Breast epithelium (tissue), 4 donors: ENCODE data around the gene PWWP2B. TPM values are rescaled to one million over a fixed set of nuclear protein-coding genes. Genes with fewer than 3 reads are reported as not detected.

Experiments
- DNase-seq, 2 donors: peaks; one replicate each; pipeline ENCODE4 v3.0.0-alpha.2; 2019; ENCODE audit warnings: low spot score in 2 of 2
- H3K27ac ChIP-seq, 2 donors: fragments of 200-600 bp; sonication (generic) in 1 of 2; one replicate each; pipeline ENCODE4 v1.5.1; 2016 to 2019; ENCODE audit warnings: mild to moderate bottlenecking in 1 of 2
- H3K27me3 ChIP-seq, 2 donors: fragments of 200-600 bp; sonication (generic) in 1 of 2; one replicate each; pipeline versions ENCODE4 v1.5.1 to v1.6.0; 2017 to 2019; ENCODE audit warnings: control low read depth in 1 of 2, mild to moderate bottlenecking in 1 of 2
- H3K36me3 ChIP-seq: fragments of 200-600 bp; one replicate; pipeline ENCODE4 v1.5.1; 2019
- H3K4me1 ChIP-seq, 2 donors: fragments of 200-600 bp; sonication (generic); one replicate each; pipeline ENCODE4 v1.5.1; 2016 to 2019; ENCODE audit warnings: control low read depth in 1 of 2
- H3K4me3 ChIP-seq, 3 donors: fragments of 200-600 bp; sonication (generic); 1 replicate in 2 of 3; 2 replicates in 1 of 3; pipeline ENCODE4 v1.5.1; 2016 to 2019; ENCODE audit warnings: mild to moderate bottlenecking in 3 of 3, moderate library complexity in 2 of 3
- H3K9me3 ChIP-seq, 2 donors: fragments of 200-600 bp; sonication (generic) in 1 of 2; one replicate each; pipeline ENCODE4 v1.5.1; 2016 to 2019; ENCODE audit warnings: control low read depth in 1 of 2
- POLR2A ChIP-seq: fragments of 450-650 bp; IDR thresholded peaks from one replicate; pipeline ENCODE4 v1.6.1; 2016; ENCODE audit warnings: antibody characterized with exemption, mild to moderate bottlenecking, moderate library complexity
- POLR2AphosphoS5 ChIP-seq, 3 donors: sonication (generic); formaldehyde crosslinking; IDR thresholded peaks; one replicate each; pipeline ENCODE4 v1.6.1; 2017; ENCODE audit warnings: antibody characterized with exemption in 3 of 3
- intact Hi-C: fragments of 100-400 bp; cut with DNase I; formaldehyde crosslinking; loops from one replicate; pipeline ENCODE4 v1.15.1; 2023; ENCODE audit warnings: low total_unique reads
- total RNA-seq, 3 donors: library from RNA; depleted of rRNA; stranded (reverse); fragments of >200 nt; gene quantifications; one replicate each; pipeline ENCODE4 v1.1.0, GENCODE V29; 2016
- TF ChIP-seq, protein P1 (sequence below), 3 donors: fragments of 450-650 bp; IDR thresholded peaks; one replicate each; pipeline ENCODE4 v1.5.1; 2016 to 2017; ENCODE audit warnings: antibody characterized with exemption in 3 of 3, mild to moderate bottlenecking in 3 of 3, moderate library complexity in 3 of 3

Gene PWWP2B
- total RNA-seq, 3 donors from 2014 or later, result 10.7 to 15.5 (median 13.4) TPM

DNA sequence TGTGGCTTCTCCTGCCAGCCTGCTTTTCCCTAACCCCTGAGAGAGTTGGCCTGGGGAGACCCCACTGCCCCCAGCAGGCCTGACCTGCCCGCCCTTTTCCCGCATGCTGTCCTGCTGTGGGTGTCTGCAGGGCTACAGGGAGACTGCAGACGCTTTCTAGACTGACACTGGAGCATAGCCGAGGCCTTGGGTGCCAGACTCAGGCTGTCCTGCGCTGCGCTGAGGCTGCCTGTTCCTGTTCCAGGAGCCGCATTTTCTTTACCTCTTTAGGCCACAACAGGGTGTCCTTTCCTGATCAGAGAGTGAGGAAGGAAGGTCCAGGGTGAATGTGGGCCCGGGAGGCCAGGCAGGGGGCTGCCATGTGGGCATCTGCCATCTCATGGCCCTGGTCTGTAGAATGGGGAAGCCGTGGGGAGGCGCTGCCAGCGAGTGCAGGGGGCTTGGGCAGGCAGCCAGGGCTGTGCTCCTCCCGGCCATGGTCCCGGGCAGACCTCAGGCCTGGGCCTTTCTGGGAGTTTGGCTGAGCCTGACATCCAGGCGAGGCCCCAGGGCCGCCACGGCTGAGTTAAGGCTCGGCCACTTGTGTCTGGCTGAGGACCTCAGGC, 3.6 kb downstream of the PWWP2B start:
- intact Hi-C loops, result no loop called here
- Histone ChIP-seq H3K4me1 (peaks cover 5 to 10% of the 10 kb centered on the region in 2 donors), H3K27ac (peak overlapping the region; percentile 56 to 64), H3K4me3 (no peak overlapping the region), H3K27me3 (no peaks in the 10 kb centered on the region), H3K9me3 (no peaks in the 10 kb centered on the region), H3K36me3 (no peaks in the 10 kb centered on the region)
- TF ChIP-seq POLR2A, result no peak
- no peak for TF ChIP-seq POLR2AphosphoS5 (IDR thresholded peaks at IDR 0.05)
- TF ChIP-seq, protein P1, sequence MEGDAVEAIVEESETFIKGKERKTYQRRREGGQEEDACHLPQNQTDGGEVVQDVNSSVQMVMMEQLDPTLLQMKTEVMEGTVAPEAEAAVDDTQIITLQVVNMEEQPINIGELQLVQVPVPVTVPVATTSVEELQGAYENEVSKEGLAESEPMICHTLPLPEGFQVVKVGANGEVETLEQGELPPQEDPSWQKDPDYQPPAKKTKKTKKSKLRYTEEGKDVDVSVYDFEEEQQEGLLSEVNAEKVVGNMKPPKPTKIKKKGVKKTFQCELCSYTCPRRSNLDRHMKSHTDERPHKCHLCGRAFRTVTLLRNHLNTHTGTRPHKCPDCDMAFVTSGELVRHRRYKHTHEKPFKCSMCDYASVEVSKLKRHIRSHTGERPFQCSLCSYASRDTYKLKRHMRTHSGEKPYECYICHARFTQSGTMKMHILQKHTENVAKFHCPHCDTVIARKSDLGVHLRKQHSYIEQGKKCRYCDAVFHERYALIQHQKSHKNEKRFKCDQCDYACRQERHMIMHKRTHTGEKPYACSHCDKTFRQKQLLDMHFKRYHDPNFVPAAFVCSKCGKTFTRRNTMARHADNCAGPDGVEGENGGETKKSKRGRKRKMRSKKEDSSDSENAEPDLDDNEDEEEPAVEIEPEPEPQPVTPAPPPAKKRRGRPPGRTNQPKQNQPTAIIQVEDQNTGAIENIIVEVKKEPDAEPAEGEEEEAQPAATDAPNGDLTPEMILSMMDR (IDR thresholded peaks at IDR 0.05), result no peak
- no peak for DNase-seq

DNA sequence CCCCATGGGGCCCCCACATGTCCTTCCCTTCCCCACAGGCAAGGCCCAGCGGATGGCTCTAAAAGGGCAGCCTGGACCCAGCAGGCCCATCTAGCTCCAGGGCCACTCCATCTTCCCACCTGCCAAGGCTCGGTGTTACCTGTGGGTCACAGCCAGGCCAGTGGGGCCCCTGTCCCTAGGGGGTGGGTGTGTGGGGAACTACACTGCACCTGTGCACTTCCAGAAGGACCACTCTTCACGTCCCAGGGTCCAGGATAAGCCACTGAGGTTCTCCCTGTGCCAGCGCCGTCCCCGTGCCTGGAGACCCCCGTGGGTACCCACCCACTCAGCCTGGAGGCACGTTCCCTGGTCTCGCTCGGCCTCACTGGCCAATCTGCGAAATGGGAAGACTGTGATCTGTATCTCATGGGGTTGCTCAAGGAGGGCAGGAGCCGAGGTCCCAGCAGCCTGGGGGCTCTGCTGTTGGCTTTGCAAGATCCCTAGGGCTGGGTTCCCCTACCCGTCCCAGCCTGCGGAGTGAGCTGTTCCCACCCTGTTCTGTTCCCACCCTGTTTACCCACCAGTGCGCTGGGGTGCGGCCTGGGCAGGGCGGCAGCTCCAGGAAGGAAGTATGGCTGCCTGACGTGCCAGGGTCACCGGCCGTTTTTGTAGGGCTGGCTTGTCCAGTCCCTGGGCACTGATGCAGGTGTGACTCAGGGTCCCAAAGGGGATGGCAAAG, 4.6 kb downstream of the PWWP2B start:
- Histone ChIP-seq H3K9me3 (no peaks in the 10 kb centered on the region), H3K27ac (peak overlapping the region; percentile 56 to 64), H3K27me3 (no peaks in the 10 kb centered on the region), H3K4me1 (peaks cover 5 to 10% of the 10 kb centered on the region in 2 donors), H3K4me3 (no peak overlapping the region), H3K36me3 (no peaks in the 10 kb centered on the region)
- TF ChIP-seq POLR2A, result no peak
- TF ChIP-seq POLR2AphosphoS5 (IDR thresholded peaks at IDR 0.05), result no peak
- TF ChIP-seq, protein P1 (IDR thresholded peaks at IDR 0.05), result no peak
- intact Hi-C loops, result no loop called here
- no peak for DNase-seq

DNA sequence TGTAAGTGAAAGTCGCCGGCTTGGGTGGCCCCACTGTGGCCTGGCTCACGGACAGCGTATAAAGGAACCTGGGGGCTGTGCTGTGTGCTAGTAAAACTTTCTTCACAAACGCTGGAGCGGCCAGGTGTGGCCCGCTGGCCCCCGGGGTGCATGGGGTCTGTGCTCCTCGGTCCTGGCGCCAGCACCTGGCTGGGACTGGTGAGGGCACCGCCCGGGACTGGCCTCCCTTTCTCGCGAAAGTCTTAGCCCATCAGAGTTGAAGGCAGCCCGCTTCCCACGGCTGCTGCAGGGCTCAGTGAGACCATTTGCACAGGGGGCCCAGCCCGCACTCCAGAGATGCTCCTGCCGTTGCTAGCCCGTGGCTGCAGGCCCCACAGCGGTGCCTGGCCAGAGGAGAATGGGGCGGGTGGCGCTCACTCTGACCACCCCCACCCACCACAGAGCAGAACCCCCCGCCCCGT, 5.8 kb downstream of the PWWP2B start:
- H3K27ac ChIP-seq, result no peak overlapping the region
- DNase-seq, result no peak
- no peaks in the 10 kb centered on the region for H3K36me3 ChIP-seq
- no peaks in the 10 kb centered on the region for H3K27me3 ChIP-seq
- H3K4me1 ChIP-seq, result peaks cover 5 to 22% of the 10 kb centered on the region in 2 donors
- H3K9me3 ChIP-seq, result no peaks in the 10 kb centered on the region
- intact Hi-C loops, result no loop called here
- no peak for TF ChIP-seq POLR2A
- TF ChIP-seq, protein P1 (IDR thresholded peaks at IDR 0.05), result no peak
- no peak for TF ChIP-seq POLR2AphosphoS5 (IDR thresholded peaks at IDR 0.05)
- no peak overlapping the region for H3K4me3 ChIP-seq

DNA sequence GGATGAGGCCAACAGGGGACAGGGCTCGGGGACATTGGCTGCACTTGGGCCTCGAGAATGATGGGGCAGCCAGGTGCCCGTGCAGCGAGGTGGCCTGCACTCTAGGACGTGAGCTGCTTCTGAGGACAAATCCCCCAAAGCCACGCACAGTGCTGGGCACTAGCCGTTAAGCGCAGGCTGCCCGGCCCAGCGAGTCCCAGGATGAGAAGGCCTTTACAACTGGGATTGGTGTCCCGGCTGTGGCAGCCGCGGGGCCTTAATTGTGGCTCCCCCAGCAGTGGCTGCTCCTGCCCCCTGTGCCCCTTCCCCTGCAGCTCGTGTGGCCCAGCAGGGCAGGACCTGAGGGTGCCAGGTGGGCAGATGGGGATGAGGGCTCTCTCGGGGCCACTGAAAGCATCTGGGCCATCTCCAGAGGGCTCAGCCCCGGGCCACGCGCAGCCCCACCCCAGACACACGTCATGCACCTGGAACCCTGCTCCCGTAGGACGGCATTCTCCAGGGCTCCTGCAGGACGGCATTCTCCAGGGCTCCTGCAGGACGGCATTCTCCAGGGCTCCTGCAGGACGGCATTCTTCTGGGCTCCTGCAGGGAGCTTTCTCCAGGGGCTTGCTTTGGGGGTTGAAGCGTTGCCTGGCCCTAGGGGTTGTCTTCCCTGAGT, 6.6 kb downstream of the PWWP2B start:
- no peaks in the 10 kb centered on the region for H3K9me3 ChIP-seq
- no peak for DNase-seq
- no peak overlapping the region for H3K4me3 ChIP-seq
- TF ChIP-seq POLR2A, result no peak
- no peak for TF ChIP-seq POLR2AphosphoS5 (IDR thresholded peaks at IDR 0.05)
- TF ChIP-seq, protein P1 (IDR thresholded peaks at IDR 0.05), result no peak
- intact Hi-C loops, result no loop called here
- peaks cover 0 to 15% of the 10 kb centered on the region in 2 donors for H3K4me1 ChIP-seq
- H3K36me3 ChIP-seq, result no peaks in the 10 kb centered on the region
- no peaks in the 10 kb centered on the region for H3K27me3 ChIP-seq
- H3K27ac ChIP-seq, result no peak overlapping the region
